HepG2 (cell line): ENCODE results near the gene IL1B. TPM values are rescaled to one million over a fixed set of nuclear protein-coding genes. Genes with fewer than 3 reads are reported as not detected.

Experiments
- ARNTL ChIP-seq: sonication (generic); formaldehyde crosslinking; IDR thresholded peaks from 2 replicates; pipeline ENCODE4 v1.4.0; 2020; ENCODE audit warnings: mild to moderate bottlenecking, missing genetic modification reagents
- BCL6 ChIP-seq: IDR thresholded peaks from 2 replicates; pipeline ENCODE4 v1.6.1; 2016; ENCODE audit warnings: missing genetic modification reagents, missing compliant biosample characterization
- CCAR2 ChIP-seq: fragments of 200-400 bp; formaldehyde crosslinking; optimal IDR thresholded peaks from 2 replicates; pipeline ENCODE3; 2018; ENCODE audit warnings: low read depth, mild to moderate bottlenecking, low read length, moderate library complexity
- FOSL2 ChIP-seq: sonication (generic); formaldehyde crosslinking; IDR thresholded peaks from 2 replicates; pipeline ENCODE4 v1.4.0; 2020; ENCODE audit warnings: missing genetic modification reagents
- HDAC2 ChIP-seq: sonication (generic); formaldehyde crosslinking; IDR thresholded peaks from 2 replicates; pipeline ENCODE4 v1.4.0; 2020; ENCODE audit warnings: missing genetic modification reagents
- HNF4A ChIP-seq: sonication (generic); formaldehyde crosslinking; IDR thresholded peaks from 2 replicates; pipeline ENCODE4 v1.4.0; 2020; ENCODE audit warnings: missing genetic modification reagents
- KAT8 ChIP-seq: IDR thresholded peaks from 2 replicates; pipeline ENCODE4 v1.6.1; 2016; ENCODE audit warnings: missing genetic modification reagents, missing compliant biosample characterization
- PPARG ChIP-seq: conservative IDR thresholded peaks from 2 replicates; pipeline ENCODE4 v1.6.1; 2016; ENCODE audit warnings: missing biosample characterization, missing genetic modification reagents
- RFXANK ChIP-seq: IDR thresholded peaks from 2 replicates; pipeline ENCODE4 v1.6.1; 2016
- RXRB ChIP-seq: IDR thresholded peaks from 2 replicates; pipeline ENCODE4 v1.6.1; 2016; ENCODE audit warnings: borderline replicate concordance, missing genetic modification reagents, missing compliant biosample characterization
- SMARCE1 ChIP-seq: fragments of 450-650 bp; IDR thresholded peaks from 2 replicates; pipeline ENCODE4 v1.6.1; 2017; ENCODE audit warnings: borderline replicate concordance
- ZBTB1 ChIP-seq: sonication (generic); formaldehyde crosslinking; IDR thresholded peaks from 2 replicates; pipeline ENCODE4 v1.4.0; 2020; ENCODE audit warnings: missing genetic modification reagents, borderline replicate concordance
- ZMYM4 ChIP-seq: sonication (generic); formaldehyde crosslinking; IDR thresholded peaks from 2 replicates; pipeline ENCODE4 v1.8.1; 2023; ENCODE audit warnings: mild to moderate bottlenecking, missing genetic modification reagents
- ZNF350 ChIP-seq: sonication (generic); formaldehyde crosslinking; IDR thresholded peaks from 2 replicates; pipeline ENCODE4 v1.4.0; 2020; ENCODE audit warnings: mild to moderate bottlenecking, low read depth, missing genetic modification reagents, borderline replicate concordance
- ZNF562 ChIP-seq: sonication (generic); formaldehyde crosslinking; IDR thresholded peaks from 2 replicates; pipeline ENCODE4 v1.8.0; 2022; ENCODE audit warnings: missing genetic modification reagents, borderline replicate concordance
- ZNF709 ChIP-seq: sonication (generic); formaldehyde crosslinking; IDR thresholded peaks from 2 replicates; pipeline ENCODE4 v1.5.0; 2020; ENCODE audit warnings: mild to moderate bottlenecking, missing genetic modification reagents
- polyA plus RNA-seq, 8 experiments: library from polyadenylated mRNA; depleted of rRNA in 3 of 8; stranded (reverse) in 7 of 8; unstranded in 1 of 8; fragments of >200 nt; fragmentation: Illumina TruSeq in 4 of 8; extraction: Trizol in 4 of 8; gene quantifications; 2 replicates each; pipeline versions ENCODE4 v1.2.1 to v1.2.3, GENCODE V29; 2011 to 2016; ENCODE audit warnings: low read depth in 4 of 8, missing spikeins in 1 of 8, mixed read lengths in 1 of 8; ENCODE audit not compliant: insufficient read depth in 1 of 8
- total RNA-seq, 5 experiments: library from RNA; depleted of rRNA; stranded (reverse); fragments of >200 nt; fragmentation: Illumina TruSeq; extraction: Trizol; gene quantifications; 2 replicates each; pipeline ENCODE4 v1.2.3, GENCODE V29; 2016; ENCODE audit warnings: low read depth in 1 of 5
- TF ChIP-seq, protein P1 (sequence below): sonication (generic); formaldehyde crosslinking; IDR thresholded peaks from 2 replicates; pipeline ENCODE4 v1.5.1; 2020; ENCODE audit warnings: mild to moderate bottlenecking, missing genetic modification reagents, borderline replicate concordance
- TF ChIP-seq, protein P2 (sequence below): IDR thresholded peaks from 2 replicates; pipeline ENCODE4 v1.4.0; 2020; ENCODE audit warnings: mild to moderate bottlenecking, missing genetic modification reagents
- TF ChIP-seq, protein P3 (sequence below): sonication (generic); formaldehyde crosslinking; IDR thresholded peaks from 2 replicates; pipeline ENCODE4 v1.4.0; 2020; ENCODE audit warnings: missing genetic modification reagents, borderline replicate concordance

IL1B gene
- total and polyA plus RNA-seq, 2 of the 13 experiments (the other 11 are each of a cell fraction or from before 2014, with no cell fraction given), result 0.18 TPM; not detected in 1

DNA sequence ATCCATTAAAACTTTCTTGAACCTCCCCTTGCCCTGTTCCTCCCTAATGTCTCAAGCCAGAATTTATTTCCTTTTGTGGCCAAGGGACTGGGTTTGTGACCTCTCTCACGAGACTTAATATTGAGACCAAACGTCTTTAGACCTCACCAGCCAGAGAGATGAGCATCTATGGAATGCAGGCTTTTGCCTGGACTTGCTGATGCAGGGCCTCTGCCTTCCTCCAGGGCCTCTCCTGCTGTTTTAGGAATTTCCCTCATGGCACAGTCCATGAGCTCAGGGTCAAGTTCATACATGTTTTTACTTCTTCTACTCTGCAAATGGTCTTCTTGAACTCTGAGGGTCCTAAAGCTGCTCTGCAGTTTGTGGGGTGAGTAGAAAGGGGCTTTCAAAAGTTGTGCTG, 22.3 kb downstream of the IL1B start (continued):
- TF ChIP-seq PPARG (CRISPR knock-in tag) (0 out of 2 replicates have a peak, but pooled peaks have one; percentile 8), ZMYM4 (CRISPR knock-in tag) (0 out of 2 replicates have a peak, but pooled peaks have one; percentile 7), ZNF562 (no peak), ARNTL (CRISPR knock-in tag) (0 out of 2 replicates have a peak, but pooled peaks have one; percentile 19), HNF4A (CRISPR knock-in tag) (peak; percentile 52; the same call in 1 of the 2 replicates), RXRB (CRISPR knock-in tag) (peak; percentile 43; the same call in 1 of the 2 replicates), BCL6 (peak; percentile 34; the same call in 1 of the 2 replicates), CCAR2 (no peak), SMARCE1 (no peak), HDAC2 (CRISPR knock-in tag) (peak; percentile 25; the same call in 1 of the 2 replicates), ZBTB1 (no peak), RFXANK (CRISPR knock-in tag) (0 out of 2 replicates have a peak, but pooled peaks have one; percentile 40), ZNF709 (CRISPR knock-in tag) (0 out of 2 replicates have a peak, but pooled peaks have one; percentile 44), FOSL2 (CRISPR knock-in tag) (0 out of 2 replicates have a peak, but pooled peaks have one; percentile 7), ZNF350 (CRISPR knock-in tag) (no peak), KAT8 (CRISPR knock-in tag) (0 out of 2 replicates have a peak, but pooled peaks have one; percentile 21)
- TF ChIP-seq, protein P1, sequence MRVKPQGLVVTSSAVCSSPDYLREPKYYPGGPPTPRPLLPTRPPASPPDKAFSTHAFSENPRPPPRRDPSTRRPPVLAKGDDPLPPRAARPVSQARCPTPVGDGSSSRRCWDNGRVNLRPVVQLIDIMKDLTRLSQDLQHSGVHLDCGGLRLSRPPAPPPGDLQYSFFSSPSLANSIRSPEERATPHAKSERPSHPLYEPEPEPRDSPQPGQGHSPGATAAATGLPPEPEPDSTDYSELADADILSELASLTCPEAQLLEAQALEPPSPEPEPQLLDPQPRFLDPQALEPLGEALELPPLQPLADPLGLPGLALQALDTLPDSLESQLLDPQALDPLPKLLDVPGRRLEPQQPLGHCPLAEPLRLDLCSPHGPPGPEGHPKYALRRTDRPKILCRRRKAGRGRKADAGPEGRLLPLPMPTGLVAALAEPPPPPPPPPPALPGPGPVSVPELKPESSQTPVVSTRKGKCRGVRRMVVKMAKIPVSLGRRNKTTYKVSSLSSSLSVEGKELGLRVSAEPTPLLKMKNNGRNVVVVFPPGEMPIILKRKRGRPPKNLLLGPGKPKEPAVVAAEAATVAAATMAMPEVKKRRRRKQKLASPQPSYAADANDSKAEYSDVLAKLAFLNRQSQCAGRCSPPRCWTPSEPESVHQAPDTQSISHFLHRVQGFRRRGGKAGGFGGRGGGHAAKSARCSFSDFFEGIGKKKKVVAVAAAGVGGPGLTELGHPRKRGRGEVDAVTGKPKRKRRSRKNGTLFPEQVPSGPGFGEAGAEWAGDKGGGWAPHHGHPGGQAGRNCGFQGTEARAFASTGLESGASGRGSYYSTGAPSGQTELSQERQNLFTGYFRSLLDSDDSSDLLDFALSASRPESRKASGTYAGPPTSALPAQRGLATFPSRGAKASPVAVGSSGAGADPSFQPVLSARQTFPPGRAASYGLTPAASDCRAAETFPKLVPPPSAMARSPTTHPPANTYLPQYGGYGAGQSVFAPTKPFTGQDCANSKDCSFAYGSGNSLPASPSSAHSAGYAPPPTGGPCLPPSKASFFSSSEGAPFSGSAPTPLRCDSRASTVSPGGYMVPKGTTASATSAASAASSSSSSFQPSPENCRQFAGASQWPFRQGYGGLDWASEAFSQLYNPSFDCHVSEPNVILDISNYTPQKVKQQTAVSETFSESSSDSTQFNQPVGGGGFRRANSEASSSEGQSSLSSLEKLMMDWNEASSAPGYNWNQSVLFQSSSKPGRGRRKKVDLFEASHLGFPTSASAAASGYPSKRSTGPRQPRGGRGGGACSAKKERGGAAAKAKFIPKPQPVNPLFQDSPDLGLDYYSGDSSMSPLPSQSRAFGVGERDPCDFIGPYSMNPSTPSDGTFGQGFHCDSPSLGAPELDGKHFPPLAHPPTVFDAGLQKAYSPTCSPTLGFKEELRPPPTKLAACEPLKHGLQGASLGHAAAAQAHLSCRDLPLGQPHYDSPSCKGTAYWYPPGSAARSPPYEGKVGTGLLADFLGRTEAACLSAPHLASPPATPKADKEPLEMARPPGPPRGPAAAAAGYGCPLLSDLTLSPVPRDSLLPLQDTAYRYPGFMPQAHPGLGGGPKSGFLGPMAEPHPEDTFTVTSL (CRISPR knock-in tag), result 0 out of 2 replicates have a peak, but pooled peaks have one; percentile 21
- TF ChIP-seq, protein P2, sequence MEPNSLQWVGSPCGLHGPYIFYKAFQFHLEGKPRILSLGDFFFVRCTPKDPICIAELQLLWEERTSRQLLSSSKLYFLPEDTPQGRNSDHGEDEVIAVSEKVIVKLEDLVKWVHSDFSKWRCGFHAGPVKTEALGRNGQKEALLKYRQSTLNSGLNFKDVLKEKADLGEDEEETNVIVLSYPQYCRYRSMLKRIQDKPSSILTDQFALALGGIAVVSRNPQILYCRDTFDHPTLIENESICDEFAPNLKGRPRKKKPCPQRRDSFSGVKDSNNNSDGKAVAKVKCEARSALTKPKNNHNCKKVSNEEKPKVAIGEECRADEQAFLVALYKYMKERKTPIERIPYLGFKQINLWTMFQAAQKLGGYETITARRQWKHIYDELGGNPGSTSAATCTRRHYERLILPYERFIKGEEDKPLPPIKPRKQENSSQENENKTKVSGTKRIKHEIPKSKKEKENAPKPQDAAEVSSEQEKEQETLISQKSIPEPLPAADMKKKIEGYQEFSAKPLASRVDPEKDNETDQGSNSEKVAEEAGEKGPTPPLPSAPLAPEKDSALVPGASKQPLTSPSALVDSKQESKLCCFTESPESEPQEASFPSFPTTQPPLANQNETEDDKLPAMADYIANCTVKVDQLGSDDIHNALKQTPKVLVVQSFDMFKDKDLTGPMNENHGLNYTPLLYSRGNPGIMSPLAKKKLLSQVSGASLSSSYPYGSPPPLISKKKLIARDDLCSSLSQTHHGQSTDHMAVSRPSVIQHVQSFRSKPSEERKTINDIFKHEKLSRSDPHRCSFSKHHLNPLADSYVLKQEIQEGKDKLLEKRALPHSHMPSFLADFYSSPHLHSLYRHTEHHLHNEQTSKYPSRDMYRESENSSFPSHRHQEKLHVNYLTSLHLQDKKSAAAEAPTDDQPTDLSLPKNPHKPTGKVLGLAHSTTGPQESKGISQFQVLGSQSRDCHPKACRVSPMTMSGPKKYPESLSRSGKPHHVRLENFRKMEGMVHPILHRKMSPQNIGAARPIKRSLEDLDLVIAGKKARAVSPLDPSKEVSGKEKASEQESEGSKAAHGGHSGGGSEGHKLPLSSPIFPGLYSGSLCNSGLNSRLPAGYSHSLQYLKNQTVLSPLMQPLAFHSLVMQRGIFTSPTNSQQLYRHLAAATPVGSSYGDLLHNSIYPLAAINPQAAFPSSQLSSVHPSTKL, result peak; percentile 39; the same call in 1 of the 2 replicates
- TF ChIP-seq, protein P3, sequence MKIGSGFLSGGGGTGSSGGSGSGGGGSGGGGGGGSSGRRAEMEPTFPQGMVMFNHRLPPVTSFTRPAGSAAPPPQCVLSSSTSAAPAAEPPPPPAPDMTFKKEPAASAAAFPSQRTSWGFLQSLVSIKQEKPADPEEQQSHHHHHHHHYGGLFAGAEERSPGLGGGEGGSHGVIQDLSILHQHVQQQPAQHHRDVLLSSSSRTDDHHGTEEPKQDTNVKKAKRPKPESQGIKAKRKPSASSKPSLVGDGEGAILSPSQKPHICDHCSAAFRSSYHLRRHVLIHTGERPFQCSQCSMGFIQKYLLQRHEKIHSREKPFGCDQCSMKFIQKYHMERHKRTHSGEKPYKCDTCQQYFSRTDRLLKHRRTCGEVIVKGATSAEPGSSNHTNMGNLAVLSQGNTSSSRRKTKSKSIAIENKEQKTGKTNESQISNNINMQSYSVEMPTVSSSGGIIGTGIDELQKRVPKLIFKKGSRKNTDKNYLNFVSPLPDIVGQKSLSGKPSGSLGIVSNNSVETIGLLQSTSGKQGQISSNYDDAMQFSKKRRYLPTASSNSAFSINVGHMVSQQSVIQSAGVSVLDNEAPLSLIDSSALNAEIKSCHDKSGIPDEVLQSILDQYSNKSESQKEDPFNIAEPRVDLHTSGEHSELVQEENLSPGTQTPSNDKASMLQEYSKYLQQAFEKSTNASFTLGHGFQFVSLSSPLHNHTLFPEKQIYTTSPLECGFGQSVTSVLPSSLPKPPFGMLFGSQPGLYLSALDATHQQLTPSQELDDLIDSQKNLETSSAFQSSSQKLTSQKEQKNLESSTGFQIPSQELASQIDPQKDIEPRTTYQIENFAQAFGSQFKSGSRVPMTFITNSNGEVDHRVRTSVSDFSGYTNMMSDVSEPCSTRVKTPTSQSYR, result 0 out of 2 replicates have a peak, but pooled peaks have one; percentile 12
